GM19099 (cell line): ENCODE measurements around the gene NCAM2.

Experiments
- POLR2A ChIP-seq: IDR thresholded peaks from 3 replicates; pipeline ENCODE4 v1.6.1; 2011; ENCODE audit warnings: low read depth; ENCODE audit not compliant: insufficient read length; ENCODE audit errors: extremely low read depth

NCAM2 gene

GRCh38 chr21:20997636-20998455 lies at the start of gene NCAM2:
NCAM2 (plus strand) TSS chr21:20998409.
- TF ChIP-seq POLR2A: peak; percentile 21

- TF ChIP-seq POLR2A: no peak
These were observed 48.3 kb upstream of the NCAM2 start for GRCh38 chr21:20949884-20950283.

DNA sequence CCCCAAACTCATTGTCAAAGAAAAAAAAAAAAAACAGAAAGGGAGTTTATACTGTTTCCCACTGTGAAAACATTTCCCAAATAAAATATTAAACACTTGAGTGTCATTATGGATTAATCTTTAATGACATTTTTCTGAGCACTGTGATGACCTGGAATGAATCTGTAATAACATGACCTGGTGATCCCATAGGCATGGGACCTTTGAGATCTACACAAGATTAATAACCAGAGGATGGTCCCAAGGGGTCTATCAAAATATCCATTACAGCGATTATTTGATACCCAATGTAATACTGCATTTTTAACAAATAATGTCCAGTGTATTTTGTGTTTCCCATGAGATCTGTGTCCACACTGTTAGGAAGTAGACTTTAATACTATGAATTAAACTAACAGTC lies 32.4 kb upstream of the NCAM2 start:
- no peak for TF ChIP-seq POLR2A

- no peak for TF ChIP-seq POLR2A
These were observed 29.8 kb upstream of the NCAM2 start for GRCh38 chr21:20968391-20968790.

DNA sequence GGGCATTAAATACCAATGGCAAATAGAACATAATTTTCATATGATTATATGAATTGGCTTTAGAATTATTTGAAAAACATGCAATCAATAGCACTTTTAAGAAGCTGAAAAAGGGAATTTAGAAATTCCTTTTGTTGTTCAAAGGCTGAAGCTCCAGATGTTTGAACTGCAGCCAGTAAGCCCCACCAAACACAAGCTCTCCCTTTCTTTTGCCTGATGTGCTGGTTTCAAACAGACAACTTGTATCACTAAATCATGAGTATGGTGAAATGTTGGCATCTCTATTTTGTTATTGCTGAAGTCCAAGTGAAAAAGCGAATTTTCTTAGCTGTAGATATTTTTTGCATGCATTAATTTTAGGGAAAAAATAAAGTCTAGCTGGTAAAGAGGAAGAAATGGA lies 27.5 kb upstream of the NCAM2 start:
- no peak for TF ChIP-seq POLR2A

GRCh38 chr21:20971296-20971921 lies 26.8 kb upstream of the NCAM2 start:
- no peak for TF ChIP-seq POLR2A

DNA sequence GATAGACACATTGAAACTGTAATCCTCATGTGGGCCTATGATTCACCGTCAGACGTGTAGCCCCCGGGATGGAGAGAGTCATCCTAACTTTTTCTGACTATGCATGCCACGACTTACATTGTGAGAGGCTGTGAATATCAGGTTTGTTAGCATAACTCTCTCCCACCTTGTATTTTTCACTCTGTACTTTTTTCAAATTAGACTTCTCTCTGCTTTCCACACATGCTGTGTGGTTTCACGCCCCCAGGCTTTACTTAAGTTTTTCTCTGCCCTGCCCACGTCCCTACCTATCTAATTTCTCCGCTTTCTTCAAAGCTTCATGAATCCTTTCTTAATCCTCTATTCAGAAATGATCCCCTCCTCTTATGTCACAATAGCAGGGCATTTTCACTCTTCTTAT lies 3.4 kb upstream of the NCAM2 start:
- no peak for TF ChIP-seq POLR2A

GRCh38 chr21:20996421-20997310 lies 1.5 kb upstream of the NCAM2 start:
- TF ChIP-seq POLR2A: no peak

DNA sequence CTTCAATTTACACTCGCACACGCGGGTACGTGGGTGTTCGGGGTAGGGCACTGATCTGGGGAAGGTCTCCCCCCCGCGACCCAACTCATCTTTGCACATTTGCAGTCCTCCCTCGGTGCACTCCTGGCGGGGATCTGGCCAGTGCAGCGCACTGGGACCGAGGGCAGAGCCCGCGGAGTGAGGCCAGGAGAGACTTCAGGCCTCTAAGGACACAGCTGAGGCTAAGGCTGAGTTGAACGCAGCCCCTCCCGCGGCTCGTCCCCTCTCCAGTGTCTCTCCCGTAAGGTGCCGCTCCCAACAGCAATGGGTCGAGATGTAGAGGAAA lies 936 bp upstream of the NCAM2 start:
- no peak for TF ChIP-seq POLR2A

- TF ChIP-seq POLR2A: no peak
These were observed 214 bp downstream of the NCAM2 start for GRCh38 chr21:20998456-20998789.

DNA sequence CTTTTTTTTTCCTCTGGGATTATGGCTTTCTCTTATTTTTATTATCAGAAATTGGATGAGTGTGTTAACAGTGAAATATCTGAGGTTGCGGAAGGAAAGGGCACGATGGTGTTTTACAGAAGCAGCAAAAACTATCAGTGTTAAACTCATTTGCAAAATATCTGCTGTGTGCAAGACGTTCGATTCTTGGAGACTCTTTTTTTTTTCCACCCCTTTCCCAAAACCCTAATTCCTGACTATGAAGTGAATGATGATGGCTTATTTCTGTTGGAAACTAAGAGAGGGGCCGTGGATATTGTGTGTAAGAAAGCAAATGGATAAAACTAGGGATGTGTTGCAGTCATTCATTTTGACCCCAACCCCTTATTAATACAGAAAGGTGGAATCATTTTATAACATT lies 677 bp downstream of the NCAM2 start:
- no peak for TF ChIP-seq POLR2A

- no peak for TF ChIP-seq POLR2A
These were observed 1.4 kb downstream of the NCAM2 start for GRCh38 chr21:20999659-21000058.

- no peak for TF ChIP-seq POLR2A
These were observed 2.5 kb downstream of the NCAM2 start for GRCh38 chr21:21000591-21001175.

DNA sequence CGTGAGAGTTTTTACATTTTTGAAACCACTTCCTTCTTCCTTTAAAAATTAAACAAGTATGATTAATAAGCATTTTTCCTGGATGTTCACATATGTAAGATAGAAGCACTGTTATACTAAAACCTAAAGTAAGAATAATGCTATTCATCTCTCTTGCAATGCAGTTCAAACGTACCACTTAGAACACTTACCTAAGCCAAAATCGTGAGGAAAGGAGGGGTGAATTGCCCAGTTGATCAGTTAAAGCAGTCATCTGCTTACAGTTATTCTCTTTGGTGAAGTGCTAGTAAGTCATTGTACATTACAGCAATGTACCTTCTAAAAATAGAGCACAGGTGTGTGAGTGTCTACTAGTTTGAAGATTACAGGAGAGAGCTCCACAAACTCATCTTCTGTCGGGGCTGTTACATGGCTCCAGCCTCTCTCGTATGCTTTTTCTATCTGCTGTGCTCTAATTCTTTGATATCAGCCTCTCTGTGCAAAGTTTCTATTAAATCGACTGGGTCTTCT lies 3.4 kb downstream of the NCAM2 start:
- TF ChIP-seq POLR2A: no peak

- TF ChIP-seq POLR2A: no peak
These were observed 3.9 kb downstream of the NCAM2 start for GRCh38 chr21:21002153-21002552.
